Measurements from ENCODE around the gene ANO2.

- TF ChIP-seq REST (IDR thresholded peaks at IDR 0.05; ENCODE audit: low read depth) (no peak), MAX (IDR thresholded peaks at IDR 0.05) (no peak), EP300 (IDR thresholded peaks at IDR 0.05; ENCODE audit: borderline replicate concordance) (no peak), CEBPB (IDR thresholded peaks at IDR 0.05) (no peak), YY1 (IDR thresholded peaks at IDR 0.05; ENCODE audit: low read depth) (no peak), TEAD4 (IDR thresholded peaks at IDR 0.05) (no peak), ZBTB7A (IDR thresholded peaks at IDR 0.05; ENCODE audit: low read depth) (no peak), RAD21 (IDR thresholded peaks at IDR 0.05; ENCODE audit: low read depth) (no peak), NFIC (IDR thresholded peaks at IDR 0.05) (no peak), TAF1 (IDR thresholded peaks at IDR 0.05; ENCODE audit: low read depth) (no peak), EGR1 (IDR thresholded peaks at IDR 0.05) (no peak), USF1 (IDR thresholded peaks at IDR 0.05) (peak; percentile 48; the same call in 1 of the 2 replicates), FOXM1 (IDR thresholded peaks at IDR 0.05; ENCODE audit: borderline replicate concordance, low read depth) (no peak), TCF12 (IDR thresholded peaks at IDR 0.05; ENCODE audit: low read depth) (no peak)
These were observed 157.2 kb downstream of the ANO2 start for GRCh38 chr12:5787828-5788227.
